Measurements from ENCODE around the gene ILKAP.

ILKAP gene

DNA sequence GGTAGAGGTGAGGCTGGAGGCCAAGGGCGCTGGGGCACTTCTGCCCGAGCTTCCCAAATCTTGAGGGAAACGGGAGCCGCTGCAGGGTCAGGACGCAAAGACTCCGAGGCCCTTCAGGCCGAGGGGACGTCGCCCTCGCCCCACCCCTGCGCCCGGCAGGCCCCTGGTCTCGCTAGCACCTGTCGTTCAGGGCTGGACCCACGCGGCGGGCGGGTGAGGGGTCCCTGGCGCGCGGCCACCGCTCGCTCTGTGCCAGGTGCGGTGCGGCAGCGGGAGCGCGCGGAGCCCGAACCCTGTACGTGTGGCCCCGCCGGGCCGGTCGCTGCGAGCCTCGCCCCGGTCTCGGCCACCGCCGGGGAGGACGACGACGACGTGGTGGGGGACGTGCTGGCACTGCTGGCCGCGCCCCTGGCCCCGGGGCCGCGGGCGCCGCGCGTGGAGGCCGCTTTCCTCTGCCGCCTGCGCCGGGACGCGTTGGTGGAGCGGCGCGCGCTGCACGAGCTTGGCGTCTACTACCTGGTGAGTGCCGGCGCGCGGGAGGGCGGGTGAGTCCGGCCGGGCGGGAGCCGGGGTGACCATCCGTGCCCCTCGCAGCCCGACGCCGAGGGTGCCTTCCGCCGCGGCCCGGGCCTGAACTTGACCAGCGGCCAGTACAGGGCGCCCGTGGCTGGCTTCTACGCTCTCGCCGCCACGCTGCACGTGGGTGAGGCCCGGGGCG lies 39.9 kb downstream of the ILKAP start:
- DNase-seq: no peak

DNA sequence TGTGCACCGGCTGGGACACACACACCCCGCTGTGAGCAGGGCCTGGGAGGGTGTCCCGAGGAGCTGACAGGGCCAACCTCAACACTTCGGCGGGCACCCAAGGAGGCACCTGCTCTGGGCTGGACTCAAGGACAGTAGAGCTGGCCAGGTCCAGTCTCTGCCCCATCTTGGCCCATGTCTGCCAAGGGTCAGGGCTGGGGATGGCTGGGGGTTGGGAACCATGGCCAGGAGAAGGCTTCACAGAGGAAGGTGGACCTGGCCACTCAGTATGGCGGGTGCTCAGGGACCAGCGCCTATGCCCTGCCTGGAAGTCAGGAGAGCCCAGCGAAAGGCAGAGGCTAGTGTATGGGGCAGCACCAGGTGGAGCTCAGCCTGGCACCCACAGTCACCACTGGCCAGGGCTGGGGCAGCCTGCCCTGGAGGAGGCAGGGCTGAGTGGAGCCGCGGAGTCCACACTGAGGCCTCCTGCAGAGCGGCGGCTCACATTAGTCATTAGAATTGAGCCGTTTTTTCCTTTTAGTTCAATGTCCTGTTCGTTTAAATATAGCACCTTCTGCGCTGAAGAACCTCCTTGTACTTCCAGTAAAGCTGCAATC lies 40.6 kb downstream of the ILKAP start:
- DNase-seq: no peak

DNA sequence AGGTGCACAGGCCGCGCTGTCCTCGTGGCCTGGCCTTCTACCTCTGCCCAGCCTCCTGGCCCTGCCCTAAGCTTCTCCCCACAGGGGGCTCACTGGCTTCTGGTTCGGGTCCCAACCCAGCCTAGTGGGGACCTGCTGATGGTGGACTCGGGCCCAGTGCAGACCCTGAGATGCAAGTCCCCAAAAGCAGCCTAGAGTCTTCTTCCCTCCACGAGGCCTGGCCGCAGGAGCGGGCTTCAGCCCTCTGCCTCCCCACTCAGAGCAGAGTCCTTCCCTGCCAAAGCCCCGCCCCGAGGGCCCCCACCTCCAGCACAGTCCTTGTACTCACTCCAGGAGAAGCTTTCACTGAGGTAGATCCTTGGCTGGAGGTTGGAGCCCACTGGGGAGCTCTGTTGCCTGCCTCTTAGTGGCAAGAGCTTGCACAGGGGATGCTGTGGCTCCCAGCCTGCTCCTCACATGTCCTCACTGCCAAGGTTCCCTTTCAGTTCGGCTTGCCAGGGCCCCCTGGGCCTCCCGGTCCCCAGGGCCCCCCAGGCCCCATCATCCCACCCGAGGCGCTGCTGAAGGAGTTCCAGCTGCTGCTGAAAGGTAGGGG lies 41.1 kb downstream of the ILKAP start:
- no peak for DNase-seq

DNA sequence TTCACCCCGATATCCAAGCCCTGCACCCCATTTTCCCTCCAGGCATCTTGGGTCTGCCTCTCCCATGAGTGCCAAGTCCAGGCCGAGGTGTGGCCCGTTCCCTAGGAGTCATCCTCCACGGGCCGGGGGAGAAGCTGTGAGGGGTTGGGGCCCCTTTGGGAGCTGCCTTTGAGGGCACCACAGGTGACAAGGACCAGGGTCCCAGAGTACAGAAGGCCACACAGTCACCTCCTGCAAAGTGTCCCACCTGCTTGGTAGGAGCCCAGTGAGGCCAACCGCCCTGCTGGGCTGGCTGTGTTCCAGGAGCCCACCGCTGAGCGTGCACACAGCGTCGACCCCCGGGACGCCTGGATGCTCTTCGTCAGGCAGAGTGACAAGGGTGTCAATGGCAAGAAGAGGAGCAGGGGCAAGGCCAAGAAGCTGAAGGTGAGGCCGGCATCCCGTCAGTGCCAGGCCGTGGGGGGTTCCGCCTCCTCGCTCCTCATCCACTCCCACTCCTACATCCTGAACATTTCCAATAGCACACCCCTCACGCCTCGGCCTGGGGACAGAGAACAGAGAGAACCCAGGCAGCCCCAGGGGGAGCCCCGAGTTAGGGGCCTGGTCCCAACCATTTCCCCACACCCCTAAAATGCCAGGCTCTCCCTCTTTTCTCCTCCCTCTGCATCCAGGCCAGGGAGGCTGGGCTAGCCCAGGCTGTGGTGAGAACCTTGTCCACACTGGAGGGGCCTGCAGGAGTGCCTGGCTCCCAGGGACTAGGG lies 42.0 kb downstream of the ILKAP start:
- DNase-seq: no peak

DNA sequence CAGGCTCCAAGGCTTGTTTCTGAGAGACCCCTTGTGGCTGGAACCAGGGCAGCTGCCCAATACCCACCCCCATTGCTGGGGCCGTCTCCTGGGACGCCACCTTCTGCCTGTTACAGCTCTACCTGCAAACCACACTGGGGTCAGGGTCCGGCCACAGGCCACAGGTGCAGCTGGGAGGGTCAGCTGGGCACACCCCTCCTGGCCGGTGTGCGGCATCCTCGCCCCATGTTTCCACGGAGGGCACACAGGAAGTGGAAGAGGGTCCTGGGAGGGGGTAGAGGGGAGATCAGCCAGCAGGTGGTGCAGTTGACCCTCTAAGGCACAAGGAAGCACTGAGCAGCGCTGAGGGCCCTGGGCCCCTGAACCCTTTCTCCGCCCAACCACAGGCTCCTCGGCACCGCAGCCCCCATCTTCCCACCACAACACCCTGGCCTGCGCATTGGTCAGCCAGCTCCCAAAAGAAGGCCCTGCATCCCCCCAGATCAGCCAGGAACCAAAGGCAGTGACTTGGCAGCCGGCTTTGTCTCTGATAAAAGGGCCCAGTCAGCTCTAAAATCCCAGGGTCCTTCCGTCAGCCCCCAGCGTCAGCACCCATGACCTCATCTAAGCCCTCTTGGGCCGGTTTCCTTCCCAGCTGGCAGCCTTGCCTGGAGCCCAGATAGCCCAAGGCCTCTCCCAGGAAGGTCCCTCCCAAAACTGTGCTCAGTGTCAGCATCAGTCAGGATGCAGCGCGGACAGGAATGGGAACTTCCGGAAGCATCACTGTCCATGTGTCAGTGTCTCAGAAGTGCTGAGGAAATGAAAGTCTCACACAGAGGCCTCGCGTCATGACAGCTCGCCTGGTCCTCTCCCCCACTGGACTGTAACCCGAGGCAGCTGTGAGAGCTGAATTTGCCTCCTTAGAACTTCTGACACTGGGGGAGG lies 43.0 kb downstream of the ILKAP start:
- no peak for DNase-seq

DNA sequence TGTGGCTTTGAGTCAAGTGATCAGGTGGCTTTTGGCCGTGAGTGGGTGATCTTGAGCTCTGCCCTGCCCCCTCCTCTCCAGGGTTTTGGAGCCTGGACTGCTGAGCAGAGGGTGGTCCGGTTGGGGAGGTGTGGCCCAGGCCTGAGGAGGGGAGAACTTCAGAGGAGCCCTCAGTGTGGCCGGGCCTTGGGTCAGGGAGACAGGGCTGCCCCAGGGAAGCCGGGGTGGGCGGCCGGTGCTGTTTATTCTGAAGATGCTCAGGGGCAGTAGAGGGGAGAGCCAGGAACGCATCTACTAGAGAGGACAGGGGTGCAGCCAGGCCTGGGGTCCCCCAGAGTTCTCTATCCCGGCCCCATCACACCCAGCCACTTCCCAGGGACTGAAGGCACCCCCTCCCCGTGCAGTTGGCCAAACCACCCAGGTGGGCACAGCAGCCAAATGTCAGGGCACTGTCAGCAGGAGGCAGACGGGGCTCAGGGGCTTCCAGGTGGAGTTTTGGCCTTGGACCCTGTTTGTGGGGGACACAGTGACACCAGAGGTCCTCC lies 43.8 kb downstream of the ILKAP start:
- DNase-seq: no peak

DNA sequence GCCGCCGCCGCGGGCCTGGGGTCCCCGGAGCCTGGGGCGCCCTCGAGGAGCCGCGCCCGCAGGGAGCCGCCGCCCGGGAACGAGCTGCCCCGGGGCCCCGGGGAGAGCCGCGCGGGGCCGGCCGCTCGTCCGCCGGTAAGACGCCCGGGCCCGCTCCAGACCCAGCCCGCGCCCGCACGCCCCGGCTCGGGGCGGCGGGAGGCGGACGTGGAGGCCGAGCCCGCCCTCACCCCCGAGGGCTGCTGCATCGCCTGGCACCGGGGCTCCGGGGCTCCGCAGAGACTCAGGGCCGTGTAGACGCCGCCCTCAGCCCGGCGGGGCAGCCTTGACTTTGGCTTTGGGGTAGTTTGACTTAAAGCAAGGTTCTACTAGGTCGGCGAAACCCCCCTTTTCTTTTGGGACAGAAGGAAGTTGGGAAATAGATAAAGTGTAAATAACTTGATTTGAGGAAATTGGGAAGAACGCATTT lies 44.4 kb downstream of the ILKAP start:
- peak; percentile 39 for DNase-seq

DNA sequence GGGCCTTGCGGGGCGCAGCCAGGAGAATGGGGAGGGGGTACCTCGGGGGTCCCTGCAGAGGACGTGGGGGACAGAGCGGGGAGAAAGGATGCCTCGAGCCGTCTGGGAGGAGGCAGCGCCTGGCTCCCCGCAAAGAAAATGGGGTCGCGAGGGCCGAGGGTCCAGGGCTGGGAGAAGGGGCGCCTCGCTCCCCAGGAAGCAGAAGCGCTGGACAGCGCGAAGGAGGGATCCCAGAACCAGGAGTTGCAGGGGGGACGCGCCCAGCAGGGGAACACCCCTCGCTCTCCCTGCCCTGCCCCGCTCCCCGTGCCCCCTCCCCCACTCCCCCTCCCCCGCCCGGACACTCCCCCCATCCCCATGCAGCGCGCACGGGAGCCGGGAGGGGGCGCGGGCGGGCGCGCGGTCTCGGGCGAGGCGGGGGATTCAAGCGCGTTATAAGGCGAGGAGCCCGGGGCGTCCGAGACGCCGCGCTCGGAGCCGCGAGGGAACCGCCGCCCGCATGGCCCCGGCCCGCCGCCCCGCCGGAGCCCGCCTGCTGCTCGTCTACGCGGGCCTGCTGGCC lies 44.9 kb downstream of the ILKAP start, which contains the start of gene ERFE:
Gene ERFE (plus strand): TSS at position 462 of the 562 bp plus-strand sequence. CDS start 38 bp downstream, at position 500.
- peak; percentile 73 for DNase-seq

DNA sequence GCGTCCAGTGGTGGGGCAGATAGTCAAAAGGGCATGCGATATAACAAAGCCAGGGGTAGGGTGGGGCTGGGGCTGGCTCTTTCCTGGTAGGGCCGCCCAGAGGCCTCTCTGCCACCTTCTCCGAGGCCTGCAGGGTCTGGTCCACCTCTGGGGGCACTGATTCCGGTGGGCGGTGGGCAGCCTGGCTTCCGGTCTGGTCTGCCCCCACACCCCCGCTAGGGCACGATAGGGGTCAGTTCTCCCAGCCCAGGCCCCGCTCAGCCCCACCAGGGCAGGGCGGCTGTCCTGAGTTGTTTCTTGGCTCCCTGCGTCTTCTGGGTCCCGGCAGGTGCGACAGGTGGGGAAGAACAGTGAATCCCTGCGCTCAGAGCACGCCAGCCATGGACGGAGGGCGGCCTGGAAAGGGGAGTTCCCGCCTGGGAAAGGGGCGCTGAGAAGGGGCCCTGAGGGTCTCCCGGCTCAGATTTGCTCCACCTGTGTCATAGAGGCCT lies 45.4 kb downstream of the ILKAP start:
- no peak for DNase-seq

DNA sequence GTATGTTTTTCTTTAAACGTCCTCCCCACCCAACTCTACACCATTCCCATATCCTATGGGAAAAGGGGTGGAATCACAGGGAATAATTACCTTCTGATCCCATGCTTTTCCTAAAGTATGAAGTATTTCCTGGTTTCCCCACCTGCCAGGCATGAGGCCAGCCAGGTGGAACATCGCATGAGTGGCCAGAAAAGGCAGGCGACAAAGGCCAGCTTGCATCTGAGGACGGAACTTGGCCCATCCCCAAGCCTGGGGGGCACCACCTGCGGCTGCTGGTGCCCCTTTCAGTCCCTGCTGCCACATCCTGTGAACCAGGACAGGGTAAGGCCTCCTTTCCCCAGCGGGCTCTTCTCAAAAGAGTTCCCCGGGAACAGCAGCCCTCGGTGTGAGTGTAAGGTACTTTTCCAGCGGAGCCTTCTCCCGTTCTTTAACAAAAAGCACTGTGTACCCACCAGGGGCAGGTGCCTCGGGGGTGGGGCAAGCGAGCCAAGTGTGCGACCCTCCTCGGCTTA lies 45.9 kb downstream of the ILKAP start:
- DNase-seq: no peak

DNA sequence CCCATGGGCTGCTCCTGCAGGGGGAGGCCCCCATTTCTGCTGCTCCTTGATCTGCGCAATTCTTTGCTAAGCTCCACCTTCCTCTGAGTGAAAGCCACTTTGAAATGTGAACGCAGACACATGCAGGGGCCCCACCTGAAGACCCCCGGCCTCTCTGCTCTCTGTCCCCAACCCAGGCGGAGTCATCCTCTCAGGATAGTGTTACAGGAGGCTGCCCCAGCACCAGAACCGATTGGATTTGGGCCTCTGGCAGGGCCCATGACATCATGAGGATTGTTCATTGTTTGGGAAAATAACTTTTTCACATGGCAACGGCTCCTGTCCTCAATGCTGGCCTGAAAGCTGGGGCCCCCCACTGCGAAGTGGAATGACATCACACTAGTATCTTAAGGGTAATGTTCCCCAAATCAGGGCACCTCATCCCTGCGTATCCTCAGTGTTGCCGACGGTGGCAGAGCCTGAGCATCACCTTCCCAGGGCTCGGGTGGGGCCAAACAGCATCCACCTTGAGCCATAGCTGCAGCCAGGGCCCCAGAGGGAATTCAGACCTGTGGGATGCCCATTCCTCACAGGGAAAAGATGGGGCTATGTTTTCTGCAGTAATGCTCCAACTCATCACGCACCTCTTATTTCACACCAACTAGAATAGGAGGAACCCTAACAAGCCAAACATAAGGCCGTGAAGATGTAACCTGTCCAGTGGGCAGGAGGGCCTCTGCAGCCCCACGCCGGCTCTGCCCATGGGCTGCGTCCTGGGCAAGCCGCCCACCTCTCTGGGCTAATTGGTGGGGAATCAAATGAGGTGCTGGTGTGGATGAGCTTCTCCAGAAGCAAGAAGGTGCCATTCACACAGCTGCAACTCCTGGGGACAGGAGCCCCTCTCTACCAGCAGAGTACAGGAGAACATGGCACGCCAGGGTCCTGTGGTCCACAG lies 47.5 kb downstream of the ILKAP start:
- no peak for DNase-seq

DNA sequence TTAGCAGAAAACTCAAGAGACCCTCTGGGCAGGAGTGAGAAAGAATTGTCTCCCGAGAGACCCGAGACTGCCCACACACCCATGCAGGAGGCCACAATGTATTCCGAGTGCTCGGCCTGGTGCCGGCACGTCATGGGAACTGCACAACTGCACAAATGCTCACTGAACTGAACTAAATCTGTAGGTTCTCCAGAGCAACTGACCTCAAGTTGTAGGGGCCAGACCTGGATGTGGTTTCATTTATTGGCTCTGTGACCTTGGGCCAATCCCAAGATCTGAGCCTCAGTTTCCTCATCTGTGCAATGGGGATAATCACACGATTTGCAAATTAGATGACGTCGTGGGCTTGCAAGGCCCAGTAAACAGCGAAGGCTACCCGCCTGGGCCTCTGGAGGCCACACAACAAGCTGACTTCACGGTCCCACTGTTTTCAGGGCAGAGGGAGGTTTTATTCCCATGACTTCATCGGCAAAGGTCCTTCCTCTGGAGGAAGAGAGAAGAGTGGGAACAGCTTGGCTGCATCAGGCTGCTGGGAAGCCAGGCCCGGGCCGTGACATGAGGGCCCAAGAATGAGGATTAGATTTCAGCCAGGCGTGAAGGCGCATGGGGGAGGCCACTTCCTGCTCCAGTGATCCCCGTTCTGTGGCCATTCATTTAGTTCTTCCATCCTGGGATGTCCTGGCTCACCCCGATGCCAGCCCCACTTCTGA lies 48.3 kb downstream of the ILKAP start:
- no peak for DNase-seq

DNA sequence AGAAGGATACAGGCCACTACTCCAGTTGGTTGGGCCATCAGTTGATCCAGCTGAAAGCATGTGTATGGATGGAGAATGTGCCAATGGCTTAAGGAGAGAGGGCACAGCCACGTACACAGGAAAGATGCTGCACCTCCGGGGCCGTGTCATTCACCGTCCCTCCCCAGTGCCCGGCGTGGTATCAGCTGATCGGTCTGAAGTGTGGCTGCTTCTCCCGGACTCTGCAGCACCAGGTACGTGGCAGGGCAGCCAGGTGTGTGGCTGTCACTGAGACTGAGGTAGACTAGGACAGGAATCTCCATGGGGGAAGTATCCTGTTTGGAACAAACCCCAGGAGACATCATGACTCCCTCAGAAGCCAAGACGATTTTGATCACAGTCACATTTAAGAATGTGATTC lies 48.9 kb downstream of the ILKAP start:
- no peak for DNase-seq

DNA sequence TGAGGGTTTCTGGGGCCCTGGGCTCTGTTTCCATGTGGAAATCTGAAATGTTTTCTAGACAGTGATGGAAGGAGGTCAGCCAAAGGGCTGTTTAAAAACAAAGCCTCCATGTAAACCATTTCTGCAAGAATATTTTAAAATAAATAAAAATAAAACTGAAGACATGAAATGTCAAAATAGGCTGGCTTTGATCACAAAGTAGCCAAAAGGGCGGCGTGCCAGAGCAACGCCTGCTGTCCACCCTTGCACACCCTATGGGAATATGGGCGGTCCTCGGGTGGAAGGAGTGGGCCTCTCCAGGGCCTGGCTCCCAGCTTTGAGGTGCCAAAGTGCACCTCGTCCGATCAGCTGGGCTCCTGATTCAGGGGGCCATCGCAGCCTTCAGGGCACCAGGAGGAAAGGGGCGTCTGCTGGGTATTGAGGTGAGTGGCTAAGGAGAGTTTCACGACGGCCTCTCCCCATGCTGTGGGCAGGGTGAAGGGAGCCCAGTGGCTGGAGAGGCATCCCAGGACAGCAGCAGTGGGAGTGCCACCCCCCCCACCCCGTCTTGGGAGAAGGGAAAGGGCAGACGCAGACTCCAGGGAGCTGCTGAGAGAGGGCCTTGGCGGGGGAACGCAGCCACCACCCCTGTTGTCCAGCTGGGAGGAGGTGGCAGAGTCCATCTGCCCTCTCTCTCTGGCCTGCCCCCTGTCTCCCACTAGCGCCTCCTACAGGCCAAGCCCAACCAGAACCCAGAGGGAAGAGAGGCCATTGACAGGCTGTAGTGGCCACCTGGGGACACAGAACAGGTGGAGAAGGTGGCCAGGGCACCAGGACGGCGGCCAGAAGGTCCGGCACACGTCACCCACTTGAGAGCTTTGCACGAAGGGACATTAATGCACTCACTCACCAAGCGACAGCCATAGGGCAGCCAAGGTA lies 50.5 kb downstream of the ILKAP start:
- DNase-seq: no peak

DNA sequence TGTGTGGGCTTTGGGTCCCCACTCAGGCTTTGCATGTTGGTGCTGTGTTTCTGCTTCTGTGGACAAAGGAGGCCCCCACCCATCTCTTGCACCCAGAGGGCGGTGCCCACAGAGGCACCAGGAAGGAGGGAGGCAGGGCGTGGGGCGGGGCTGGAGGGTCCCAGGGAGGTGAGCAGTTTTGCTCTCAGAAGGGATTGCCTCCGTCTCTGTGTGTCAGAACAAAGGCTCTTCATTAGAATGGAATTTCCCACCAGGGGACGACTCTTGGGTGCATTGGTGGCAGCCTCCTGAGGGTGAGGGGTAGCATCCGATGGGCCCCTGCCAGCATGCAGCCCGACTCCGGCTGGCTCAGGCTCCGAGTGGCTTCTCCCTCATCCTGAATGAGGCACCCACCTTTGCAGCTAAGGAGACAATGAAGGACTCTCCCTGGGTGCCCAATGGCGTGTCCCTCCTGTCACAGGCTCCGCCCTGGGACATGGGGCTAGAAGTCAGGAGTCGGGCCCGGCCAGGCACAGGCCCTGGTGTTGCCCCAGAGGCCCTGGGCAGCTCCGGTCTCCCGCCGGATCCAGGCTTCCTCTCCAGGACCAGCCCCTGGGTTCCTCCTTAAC lies 51.8 kb downstream of the ILKAP start:
- no peak for DNase-seq

DNA sequence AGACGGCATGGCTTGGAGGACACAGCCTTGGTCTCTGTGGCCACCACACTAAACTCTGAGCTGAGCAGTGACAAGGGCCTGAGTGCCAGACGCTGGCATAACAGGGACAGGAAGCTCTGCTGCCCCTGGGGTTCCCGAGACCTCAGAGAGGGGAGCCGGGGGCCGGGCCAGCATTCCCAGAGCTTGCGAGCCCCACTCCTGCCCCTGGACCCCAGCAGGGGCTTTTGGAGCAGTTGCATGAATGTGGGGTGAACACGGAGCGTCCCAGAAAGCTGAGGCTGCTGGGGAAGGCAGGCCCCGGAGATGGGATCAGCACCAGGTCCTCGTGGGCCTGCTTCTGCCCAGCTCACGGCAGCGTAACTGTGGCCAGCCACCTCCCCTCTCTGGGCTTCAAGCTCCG lies 52.3 kb downstream of the ILKAP start:
- DNase-seq: no peak

DNA sequence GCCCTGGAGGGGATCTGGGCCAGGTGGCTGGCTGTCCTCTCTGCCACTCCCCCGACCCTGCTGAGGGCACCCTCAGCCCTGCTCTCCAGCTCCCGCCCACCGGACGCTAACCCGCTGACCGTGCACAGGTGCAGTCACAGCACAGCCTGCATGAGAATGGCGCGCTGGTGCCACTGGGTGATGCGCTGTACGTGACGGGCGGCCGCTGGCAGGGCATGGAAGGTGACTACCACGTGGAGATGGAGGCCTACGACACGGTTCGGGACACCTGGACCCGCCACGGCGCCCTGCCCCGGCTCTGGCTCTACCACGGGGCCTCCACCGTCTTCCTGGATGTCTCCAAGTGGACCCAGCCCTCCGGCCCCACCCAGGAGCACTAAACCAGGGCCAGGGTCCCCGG lies 52.8 kb downstream of the ILKAP start:
- no peak for DNase-seq

Measured in activated CD4-positive, alpha-beta T cell treated with anti-CD3 and anti-CD28 coated beads for 48 hours (primary cell).